Measurements from ENCODE around the gene SH3RF3. TPM values are rescaled to one million over a fixed set of nuclear protein-coding genes. Genes with fewer than 3 reads are reported as not detected.

The SH3RF3 gene
- total and polyA plus RNA-seq, 10 of the 15 experiments (the other 5 are each of a cell fraction or from before 2014, with no cell fraction given): 0.08 to 8.8 (median 2.3) TPM

DNA sequence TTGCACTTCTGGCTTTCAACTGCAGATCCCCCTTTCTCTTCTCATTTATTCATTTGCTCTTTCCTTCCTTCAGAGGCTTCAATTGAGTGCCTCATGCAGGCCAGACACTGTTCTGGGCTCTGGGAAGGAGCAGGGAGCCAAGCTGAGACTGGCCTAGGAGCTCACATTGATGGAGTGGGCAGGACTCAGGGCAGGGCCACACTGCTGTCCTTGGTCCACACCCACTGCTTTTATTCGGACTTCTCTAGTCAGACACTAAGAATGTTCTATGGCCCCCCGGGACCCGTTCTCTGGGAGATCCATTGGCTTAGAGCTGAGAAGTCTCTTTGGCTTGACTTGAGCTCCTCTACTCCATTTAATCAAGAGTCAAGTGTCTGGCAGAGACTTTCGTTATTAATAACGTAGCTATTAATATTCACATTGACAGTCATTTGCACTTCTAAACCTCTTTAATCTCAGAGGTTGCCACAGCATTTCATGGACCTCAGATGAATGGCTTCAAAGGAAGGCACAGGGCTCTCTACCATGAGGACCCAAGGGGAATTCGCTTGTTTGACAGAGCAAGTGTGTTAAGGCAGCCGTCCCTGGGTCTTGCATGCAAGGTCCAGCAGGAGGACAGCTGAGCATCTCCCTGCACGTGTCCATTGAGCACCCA lies 20.1 kb downstream of the SH3RF3 start (continued):
- TF ChIP-seq, protein P1, sequence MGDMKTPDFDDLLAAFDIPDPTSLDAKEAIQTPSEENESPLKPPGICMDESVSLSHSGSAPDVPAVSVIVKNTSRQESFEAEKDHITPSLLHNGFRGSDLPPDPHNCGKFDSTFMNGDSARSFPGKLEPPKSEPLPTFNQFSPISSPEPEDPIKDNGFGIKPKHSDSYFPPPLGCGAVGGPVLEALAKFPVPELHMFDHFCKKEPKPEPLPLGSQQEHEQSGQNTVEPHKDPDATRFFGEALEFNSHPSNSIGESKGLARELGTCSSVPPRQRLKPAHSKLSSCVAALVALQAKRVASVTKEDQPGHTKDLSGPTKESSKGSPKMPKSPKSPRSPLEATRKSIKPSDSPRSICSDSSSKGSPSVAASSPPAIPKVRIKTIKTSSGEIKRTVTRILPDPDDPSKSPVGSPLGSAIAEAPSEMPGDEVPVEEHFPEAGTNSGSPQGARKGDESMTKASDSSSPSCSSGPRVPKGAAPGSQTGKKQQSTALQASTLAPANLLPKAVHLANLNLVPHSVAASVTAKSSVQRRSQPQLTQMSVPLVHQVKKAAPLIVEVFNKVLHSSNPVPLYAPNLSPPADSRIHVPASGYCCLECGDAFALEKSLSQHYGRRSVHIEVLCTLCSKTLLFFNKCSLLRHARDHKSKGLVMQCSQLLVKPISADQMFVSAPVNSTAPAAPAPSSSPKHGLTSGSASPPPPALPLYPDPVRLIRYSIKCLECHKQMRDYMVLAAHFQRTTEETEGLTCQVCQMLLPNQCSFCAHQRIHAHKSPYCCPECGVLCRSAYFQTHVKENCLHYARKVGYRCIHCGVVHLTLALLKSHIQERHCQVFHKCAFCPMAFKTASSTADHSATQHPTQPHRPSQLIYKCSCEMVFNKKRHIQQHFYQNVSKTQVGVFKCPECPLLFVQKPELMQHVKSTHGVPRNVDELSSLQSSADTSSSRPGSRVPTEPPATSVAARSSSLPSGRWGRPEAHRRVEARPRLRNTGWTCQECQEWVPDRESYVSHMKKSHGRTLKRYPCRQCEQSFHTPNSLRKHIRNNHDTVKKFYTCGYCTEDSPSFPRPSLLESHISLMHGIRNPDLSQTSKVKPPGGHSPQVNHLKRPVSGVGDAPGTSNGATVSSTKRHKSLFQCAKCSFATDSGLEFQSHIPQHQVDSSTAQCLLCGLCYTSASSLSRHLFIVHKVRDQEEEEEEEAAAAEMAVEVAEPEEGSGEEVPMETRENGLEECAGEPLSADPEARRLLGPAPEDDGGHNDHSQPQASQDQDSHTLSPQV (IDR thresholded peaks at IDR 0.05): no peak
- TF ChIP-seq ZNF217 (IDR thresholded peaks at IDR 0.05) (peak; percentile 87), FOS (IDR thresholded peaks at IDR 0.05; ENCODE audit: borderline replicate concordance, extremely low read depth, insufficient read length) (no peak), SP1 (IDR thresholded peaks at IDR 0.05; ENCODE audit: low read depth, low read length) (no peak), MEF2B (IDR thresholded peaks at IDR 0.05; ENCODE audit: partially characterized antibody, poor library complexity, severe bottlenecking) (peak; percentile 83), ZSCAN29 (IDR thresholded peaks at IDR 0.05) (no peak), CBFB (IDR thresholded peaks at IDR 0.05; ENCODE audit: low read depth) (0 out of 2 replicates have a peak, but pooled peaks have one; percentile 39), TCF12 (IDR thresholded peaks at IDR 0.05; ENCODE audit: low read depth, low read length) (0 out of 2 replicates have a peak, but pooled peaks have one; percentile 24), NFIC (IDR thresholded peaks at IDR 0.05; ENCODE audit: low read depth, low read length) (peak; percentile 92), NR2F1 (conservative IDR thresholded peaks at IDR 0.05) (peak; percentile 62; the same call in 1 of the 2 replicates)
- TF ChIP-seq, protein P2, sequence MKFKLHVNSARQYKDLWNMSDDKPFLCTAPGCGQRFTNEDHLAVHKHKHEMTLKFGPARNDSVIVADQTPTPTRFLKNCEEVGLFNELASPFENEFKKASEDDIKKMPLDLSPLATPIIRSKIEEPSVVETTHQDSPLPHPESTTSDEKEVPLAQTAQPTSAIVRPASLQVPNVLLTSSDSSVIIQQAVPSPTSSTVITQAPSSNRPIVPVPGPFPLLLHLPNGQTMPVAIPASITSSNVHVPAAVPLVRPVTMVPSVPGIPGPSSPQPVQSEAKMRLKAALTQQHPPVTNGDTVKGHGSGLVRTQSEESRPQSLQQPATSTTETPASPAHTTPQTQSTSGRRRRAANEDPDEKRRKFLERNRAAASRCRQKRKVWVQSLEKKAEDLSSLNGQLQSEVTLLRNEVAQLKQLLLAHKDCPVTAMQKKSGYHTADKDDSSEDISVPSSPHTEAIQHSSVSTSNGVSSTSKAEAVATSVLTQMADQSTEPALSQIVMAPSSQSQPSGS (IDR thresholded peaks at IDR 0.05; ENCODE audit: low read length): peak; percentile 69
- TF ChIP-seq, protein P3, sequence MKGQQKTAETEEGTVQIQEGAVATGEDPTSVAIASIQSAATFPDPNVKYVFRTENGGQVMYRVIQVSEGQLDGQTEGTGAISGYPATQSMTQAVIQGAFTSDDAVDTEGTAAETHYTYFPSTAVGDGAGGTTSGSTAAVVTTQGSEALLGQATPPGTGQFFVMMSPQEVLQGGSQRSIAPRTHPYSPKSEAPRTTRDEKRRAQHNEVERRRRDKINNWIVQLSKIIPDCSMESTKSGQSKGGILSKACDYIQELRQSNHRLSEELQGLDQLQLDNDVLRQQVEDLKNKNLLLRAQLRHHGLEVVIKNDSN (IDR thresholded peaks at IDR 0.05; ENCODE audit: borderline replicate concordance, extremely low read length, insufficient read depth, low read depth, low read length): no peak
- TF ChIP-seq, protein P4, sequence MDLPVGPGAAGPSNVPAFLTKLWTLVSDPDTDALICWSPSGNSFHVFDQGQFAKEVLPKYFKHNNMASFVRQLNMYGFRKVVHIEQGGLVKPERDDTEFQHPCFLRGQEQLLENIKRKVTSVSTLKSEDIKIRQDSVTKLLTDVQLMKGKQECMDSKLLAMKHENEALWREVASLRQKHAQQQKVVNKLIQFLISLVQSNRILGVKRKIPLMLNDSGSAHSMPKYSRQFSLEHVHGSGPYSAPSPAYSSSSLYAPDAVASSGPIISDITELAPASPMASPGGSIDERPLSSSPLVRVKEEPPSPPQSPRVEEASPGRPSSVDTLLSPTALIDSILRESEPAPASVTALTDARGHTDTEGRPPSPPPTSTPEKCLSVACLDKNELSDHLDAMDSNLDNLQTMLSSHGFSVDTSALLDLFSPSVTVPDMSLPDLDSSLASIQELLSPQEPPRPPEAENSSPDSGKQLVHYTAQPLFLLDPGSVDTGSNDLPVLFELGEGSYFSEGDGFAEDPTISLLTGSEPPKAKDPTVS (IDR thresholded peaks at IDR 0.05; ENCODE audit: low read depth, low read length): no peak
- TF ChIP-seq, protein P5, sequence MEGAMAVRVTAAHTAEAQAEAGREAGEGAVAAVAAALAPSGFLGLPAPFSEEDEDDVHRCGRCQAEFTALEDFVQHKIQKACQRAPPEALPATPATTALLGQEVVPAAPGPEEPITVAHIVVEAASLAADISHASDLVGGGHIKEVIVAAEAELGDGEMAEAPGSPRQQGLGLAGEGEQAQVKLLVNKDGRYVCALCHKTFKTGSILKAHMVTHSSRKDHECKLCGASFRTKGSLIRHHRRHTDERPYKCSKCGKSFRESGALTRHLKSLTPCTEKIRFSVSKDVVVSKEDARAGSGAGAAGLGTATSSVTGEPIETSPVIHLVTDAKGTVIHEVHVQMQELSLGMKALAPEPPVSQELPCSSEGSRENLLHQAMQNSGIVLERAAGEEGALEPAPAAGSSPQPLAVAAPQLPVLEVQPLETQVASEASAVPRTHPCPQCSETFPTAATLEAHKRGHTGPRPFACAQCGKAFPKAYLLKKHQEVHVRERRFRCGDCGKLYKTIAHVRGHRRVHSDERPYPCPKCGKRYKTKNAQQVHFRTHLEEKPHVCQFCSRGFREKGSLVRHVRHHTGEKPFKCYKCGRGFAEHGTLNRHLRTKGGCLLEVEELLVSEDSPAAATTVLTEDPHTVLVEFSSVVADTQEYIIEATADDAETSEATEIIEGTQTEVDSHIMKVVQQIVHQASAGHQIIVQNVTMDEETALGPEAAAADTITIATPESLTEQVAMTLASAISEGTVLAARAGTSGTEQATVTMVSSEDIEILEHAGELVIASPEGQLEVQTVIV (IDR thresholded peaks at IDR 0.05; ENCODE audit: borderline replicate concordance, partially characterized antibody): no peak
- TF ChIP-seq, protein P6, sequence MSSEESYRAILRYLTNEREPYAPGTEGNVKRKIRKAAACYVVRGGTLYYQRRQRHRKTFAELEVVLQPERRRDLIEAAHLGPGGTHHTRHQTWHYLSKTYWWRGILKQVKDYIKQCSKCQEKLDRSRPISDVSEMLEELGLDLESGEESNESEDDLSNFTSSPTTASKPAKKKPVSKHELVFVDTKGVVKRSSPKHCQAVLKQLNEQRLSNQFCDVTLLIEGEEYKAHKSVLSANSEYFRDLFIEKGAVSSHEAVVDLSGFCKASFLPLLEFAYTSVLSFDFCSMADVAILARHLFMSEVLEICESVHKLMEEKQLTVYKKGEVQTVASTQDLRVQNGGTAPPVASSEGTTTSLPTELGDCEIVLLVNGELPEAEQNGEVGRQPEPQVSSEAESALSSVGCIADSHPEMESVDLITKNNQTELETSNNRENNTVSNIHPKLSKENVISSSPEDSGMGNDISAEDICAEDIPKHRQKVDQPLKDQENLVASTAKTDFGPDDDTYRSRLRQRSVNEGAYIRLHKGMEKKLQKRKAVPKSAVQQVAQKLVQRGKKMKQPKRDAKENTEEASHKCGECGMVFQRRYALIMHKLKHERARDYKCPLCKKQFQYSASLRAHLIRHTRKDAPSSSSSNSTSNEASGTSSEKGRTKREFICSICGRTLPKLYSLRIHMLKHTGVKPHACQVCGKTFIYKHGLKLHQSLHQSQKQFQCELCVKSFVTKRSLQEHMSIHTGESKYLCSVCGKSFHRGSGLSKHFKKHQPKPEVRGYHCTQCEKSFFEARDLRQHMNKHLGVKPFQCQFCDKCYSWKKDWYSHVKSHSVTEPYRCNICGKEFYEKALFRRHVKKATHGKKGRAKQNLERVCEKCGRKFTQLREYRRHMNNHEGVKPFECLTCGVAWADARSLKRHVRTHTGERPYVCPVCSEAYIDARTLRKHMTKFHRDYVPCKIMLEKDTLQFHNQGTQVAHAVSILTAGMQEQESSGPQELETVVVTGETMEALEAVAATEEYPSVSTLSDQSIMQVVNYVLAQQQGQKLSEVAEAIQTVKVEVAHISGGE (CRISPR knock-in tag; IDR thresholded peaks at IDR 0.05): no peak

Measured in GM12878 (cell line).